Inflammatory macrophage (primary cell): ENCODE results near the gene ITGAD.
"Not testable (repeated sequence)": the region's sequence is repeated elsewhere in the genome, so short reads cannot be mapped to it uniquely, and the experiment has no call there.

Source experiments
- DNase-seq, 2 donors: peaks; one replicate each; pipeline ENCODE4 v3.0.0-alpha.2; 2020 to 2022

The ITGAD gene

GRCh38 chr16:31430380-31431052 is 37.4 kb downstream of the ITGAD start:
- no peak for DNase-seq

GRCh38 chr16:31435341-31436220 is 42.4 kb downstream of the ITGAD start:
- no peak for DNase-seq

- DNase-seq = no peak
These were observed 43.3 kb downstream of the ITGAD start for GRCh38 chr16:31436221-31437045.

GRCh38 chr16:31438414-31438813 is 45.3 kb downstream of the ITGAD start:
- no peak for DNase-seq

GRCh38 chr16:31439023-31439422 is 45.9 kb downstream of the ITGAD start:
- DNase-seq = not testable (repeated sequence)

GRCh38 chr16:31439519-31439918 is 46.4 kb downstream of the ITGAD start:
- DNase-seq = no peak

- no peak for DNase-seq
These were observed 47.5 kb downstream of the ITGAD start for GRCh38 chr16:31440516-31441184.

GRCh38 chr16:31441956-31442355 is 48.8 kb downstream of the ITGAD start:
- DNase-seq = no peak

- peak in 1 of 2 donors; percentile 10 for DNase-seq
These were observed 52.8 kb downstream of the ITGAD start for GRCh38 chr16:31445931-31446330.

- no peak for DNase-seq
These were observed 58.1 kb downstream of the ITGAD start for GRCh38 chr16:31451201-31451600.

GRCh38 chr16:31451681-31452351 is 58.7 kb downstream of the ITGAD start:
- DNase-seq = peak; percentile 28 to 58

GRCh38 chr16:31452631-31453106 is 59.5 kb downstream of the ITGAD start:
- no peak for DNase-seq

- peak; percentile 68 to 72 for DNase-seq
These were observed 60.4 kb downstream of the ITGAD start for GRCh38 chr16:31453255-31454204.

GRCh38 chr16:31455601-31456314 is 62.6 kb downstream of the ITGAD start:
- peak; percentile 11 to 34 for DNase-seq

GRCh38 chr16:31456988-31457360 is 63.8 kb downstream of the ITGAD start:
- DNase-seq = no peak

GRCh38 chr16:31458073-31458843 is 65.1 kb downstream of the ITGAD start:
- DNase-seq = peak; percentile 18 to 41

GRCh38 chr16:31458844-31459686 is 65.9 kb downstream of the ITGAD start, which contains the start of gene ARMC5:
Gene ARMC5 (plus strand): TSS chr16:31459501. CDS start chr16:31459525, 24 bp downstream.
- peak; percentile 98 to 99 for DNase-seq
